CD4-positive, alpha-beta T cell treated with Interleukin-17A for 1 hour (primary cell): Measurements from ENCODE around the gene HEMK1.
A peak's percentile ranks its signal among the peaks of the same experiment; 100 is the strongest.

ENCODE experiments used
- DNase-seq: peaks from one replicate; pipeline ENCODE4 v3.0.0-alpha.2; 2020

Gene HEMK1

GRCh38 chr3:50545781-50546180 lies 23.5 kb upstream of the HEMK1 start:
- no peak for DNase-seq

- DNase-seq = no peak
These were observed 20.1 kb upstream of the HEMK1 start for GRCh38 chr3:50549226-50549625.

DNA sequence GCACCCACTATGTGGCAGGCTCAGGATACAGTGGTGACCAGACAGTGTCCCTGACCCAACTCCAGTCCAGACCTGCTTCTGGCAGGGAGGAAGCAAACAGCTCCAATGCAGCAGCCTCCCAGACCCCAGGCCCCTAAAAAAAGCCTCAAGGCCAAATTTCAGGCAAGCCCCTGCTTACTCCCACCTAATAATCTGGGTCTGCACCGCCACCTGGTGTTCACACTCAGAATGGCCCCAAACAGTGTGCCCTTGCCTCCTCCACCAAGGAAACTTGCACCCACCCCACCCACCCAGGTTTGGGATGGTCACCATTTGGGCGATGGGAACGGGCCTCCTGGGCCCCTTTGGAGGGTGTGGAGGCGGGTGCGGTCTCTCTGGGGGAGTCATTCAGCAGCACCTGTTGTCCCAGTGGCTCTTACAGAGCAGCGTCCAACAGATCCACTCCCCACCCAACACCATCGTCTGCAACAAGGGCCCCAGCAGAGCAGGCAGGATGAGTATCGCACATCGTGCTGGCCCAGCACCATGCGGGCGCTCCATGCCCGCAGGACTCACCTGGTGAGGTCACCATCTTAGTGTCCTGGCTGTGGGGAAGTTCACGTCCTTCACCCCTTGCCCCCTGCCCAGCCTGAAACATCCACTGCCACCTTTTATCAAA lies 19.1 kb upstream of the HEMK1 start:
- peak; percentile 73 for DNase-seq

GRCh38 chr3:50551054-50551659 lies 18.2 kb upstream of the HEMK1 start:
- no peak for DNase-seq

DNA sequence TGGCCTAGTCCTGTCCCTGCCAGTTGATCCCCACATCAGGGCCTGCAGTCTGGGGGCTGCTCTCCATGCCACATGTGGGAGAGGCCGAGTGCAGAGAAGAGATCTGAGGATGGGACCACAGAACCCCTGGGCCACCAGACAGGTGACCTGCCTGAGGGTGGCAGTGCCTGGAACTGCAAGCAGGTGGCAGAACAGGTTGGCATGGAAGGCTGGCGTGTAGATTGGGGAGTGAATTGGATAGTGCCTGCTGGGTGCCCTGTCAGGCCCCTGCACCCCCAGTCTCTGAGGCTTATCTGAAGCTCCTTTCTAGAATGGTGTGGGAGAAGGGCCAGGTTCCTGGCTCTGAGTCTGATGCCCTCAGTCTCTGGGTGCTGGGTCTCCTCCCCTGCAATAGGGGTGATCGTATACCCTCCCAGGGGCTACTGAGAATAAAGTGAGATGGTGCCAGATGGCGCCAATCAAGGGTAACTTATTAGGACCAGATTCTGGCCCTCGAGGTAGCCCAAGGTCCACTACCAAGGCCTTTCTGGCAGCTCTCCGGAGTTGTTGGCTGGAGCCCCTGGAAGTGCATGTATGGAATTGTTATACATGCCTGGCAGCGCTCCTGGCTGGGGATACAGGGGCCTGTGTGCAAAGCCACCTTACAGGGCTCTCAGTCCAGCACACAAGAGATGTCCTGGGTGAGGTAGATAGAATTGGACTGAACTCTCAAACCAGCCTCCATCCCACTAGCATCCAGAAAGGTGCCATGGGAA lies 17.5 kb upstream of the HEMK1 start:
- no peak for DNase-seq

DNA sequence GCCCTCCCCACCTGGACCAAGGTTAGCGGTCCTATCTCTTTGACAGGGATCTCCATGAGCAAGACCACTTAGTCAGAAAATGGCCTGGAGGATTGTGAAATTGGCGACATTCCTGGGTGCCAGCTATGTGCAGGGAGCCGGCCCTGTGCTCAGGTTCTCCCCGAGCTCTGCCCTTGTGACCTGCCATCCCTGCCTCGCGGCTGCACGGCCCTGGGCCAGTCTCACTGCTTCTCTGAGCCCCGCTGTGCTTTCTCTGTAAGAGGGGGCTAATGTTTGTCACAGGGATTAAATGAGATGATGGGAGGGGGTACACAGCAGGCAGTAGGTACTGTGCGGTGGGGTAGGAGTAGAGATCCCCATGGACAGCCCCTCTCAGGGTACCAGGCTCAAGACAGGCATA lies 16.7 kb upstream of the HEMK1 start:
- no peak for DNase-seq

DNA sequence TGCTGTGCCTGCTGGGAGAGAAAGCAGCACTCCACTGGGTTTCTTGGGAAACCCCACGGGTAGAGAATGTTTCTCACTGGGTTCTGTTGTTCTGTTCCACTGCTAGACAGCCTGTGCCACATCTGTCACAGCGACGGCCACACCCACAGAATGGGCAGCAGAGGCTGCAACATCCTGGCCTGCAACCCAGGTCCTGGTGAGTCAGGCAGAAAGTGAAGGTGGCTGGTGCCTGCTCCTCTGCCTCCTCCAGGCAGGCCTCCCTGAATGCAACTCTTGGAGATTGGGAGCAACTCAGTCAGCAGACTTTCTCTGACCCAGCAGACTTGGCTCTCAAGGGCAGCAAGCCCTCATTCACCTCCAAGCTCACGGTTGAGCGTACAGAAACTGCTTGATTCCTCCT lies 14.8 kb upstream of the HEMK1 start:
- no peak for DNase-seq

GRCh38 chr3:50557106-50557505 lies 12.2 kb upstream of the HEMK1 start:
- DNase-seq = no peak

DNA sequence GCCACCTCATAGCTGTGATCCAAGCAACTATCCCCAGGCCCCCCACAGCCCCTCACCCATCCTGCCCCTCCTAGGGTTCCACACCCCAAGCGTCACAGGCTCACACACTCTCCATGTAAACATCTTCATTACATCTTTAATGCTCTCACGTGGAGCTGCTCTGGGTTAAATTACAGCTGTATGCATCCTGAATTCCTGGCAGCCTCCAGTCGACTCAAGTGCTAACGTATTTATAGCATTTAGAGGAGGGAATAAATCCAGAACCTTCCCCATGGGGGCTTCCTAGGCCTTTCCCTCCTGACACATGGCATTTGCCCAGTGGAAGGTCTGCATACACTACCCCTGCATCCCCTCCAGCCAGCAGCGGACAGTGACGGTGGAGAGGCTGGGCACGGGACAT lies 11.4 kb upstream of the HEMK1 start:
- no peak for DNase-seq

GRCh38 chr3:50559702-50560101 lies 9.6 kb upstream of the HEMK1 start:
- no peak for DNase-seq

DNA sequence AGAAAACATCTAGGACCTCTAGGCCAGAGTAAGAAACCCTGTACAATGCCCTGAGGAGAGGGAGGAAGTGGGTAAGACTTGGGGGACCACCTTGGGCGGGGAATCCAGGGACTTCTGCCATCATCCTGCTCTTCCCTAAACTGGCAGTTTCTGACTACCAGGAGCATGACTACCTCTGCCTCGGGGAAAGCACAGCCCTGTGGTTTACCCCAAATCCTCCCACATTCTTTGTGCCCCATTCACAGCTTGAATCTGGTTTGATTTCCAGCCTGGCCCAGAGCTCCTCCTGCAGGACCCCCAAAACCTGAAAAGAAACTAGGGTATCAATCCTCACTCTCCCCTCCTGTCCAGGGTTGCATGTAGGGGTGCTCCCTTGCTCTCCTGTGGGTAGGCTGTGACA lies 6.5 kb upstream of the HEMK1 start:
- no peak for DNase-seq

DNA sequence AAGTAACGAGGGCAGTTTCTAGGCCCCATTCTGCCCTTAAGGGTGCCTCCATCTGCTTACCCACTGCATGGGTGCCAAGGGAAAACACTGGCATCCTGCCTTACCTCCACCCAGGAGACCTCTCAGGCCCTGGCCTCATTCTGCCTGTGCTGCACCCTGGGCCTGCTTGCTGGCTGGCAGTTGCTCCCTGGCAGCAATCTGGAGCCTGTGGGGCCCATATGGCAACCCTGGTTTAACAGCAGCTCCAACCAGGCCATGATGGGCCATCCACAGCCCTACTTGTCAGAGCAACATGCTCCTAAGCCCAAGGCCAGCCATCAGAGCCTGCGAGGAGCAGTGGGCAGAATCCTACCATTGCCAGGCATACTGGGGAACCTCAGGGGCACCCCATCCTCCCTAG lies 5.5 kb upstream of the HEMK1 start:
- DNase-seq = no peak

DNA sequence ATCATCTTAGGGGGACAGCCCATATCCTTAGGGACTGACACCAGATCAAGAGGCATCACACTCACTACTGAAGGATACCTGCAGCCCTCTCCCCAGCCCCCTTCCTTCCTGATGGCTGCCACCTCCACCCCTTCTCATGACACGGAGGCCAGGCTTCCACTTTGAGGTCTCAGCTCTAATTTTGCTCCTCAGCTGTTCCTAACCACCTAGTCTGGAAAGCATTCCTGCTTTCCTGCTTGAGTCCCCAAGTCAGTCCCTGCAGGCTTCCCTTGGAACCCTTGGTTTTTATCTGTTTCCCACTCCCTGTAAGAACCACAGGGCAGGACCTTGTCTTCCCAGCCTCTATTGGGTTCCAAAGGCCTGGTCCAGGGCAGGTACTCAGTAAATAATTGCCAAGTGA lies 5.0 kb upstream of the HEMK1 start:
- no peak for DNase-seq

- no peak for DNase-seq
These were observed 2.3 kb upstream of the HEMK1 start for GRCh38 chr3:50567011-50567385.

- DNase-seq = peak; percentile 96
These were observed 1.7 kb upstream of the HEMK1 start, which contains the start of gene C3orf18 for GRCh38 chr3:50567386-50568167. Gene C3orf18 (minus strand): TSS chr3:50567747. CDS start chr3:50565699, 2,048 bp downstream.

GRCh38 chr3:50570508-50571279 lies 1.4 kb downstream of the HEMK1 start:
- no peak for DNase-seq

DNA sequence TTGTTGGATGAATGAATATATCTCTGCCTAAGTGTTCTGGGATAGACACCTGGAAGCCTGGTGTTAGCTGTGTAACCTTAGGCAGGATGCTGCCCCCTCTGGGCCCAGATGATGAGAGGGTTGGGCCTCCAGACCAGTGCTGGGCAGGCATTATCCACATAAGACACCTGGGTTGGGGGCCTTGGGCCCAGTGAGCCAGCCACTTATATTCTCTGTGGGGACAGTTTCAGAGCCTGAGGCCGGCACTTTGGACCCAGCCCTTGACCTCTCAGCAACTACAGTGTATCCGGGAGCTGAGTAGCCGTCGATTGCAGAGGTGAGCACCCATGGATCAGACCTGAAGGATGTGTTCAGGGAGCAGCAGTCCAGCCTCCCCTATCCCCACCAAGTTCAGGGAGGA lies 2.2 kb downstream of the HEMK1 start:
- DNase-seq = no peak

GRCh38 chr3:50572158-50572557 lies 2.8 kb downstream of the HEMK1 start:
- DNase-seq = peak; percentile 88

DNA sequence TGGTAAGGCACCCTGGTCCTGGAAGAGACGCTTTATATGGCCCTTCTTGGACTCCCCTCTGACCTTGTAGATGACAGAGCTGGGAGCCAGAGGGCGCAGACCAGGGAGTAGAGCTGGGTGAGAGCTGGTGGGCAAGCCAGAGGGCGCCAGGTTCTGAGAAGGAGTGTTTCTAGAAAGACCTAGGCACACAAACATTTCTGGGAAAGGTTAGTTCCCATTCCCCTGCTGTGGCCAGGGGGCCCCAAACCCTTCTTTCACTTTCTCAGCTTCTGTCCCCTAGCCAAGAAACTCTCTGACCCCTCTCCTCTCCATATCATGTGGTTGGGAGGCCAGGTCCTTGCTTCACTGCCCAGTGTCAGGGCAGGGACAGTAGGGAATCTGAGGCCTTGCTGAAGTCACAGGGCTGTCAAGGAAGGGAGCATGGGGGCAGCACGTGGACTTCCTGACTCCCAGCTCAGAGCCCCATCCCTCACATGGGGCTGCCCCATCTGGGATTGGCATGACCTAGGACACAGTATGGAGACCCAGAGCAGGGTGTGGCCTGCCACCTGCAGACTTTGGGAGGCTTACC lies 3.6 kb downstream of the HEMK1 start:
- DNase-seq = no peak

DNA sequence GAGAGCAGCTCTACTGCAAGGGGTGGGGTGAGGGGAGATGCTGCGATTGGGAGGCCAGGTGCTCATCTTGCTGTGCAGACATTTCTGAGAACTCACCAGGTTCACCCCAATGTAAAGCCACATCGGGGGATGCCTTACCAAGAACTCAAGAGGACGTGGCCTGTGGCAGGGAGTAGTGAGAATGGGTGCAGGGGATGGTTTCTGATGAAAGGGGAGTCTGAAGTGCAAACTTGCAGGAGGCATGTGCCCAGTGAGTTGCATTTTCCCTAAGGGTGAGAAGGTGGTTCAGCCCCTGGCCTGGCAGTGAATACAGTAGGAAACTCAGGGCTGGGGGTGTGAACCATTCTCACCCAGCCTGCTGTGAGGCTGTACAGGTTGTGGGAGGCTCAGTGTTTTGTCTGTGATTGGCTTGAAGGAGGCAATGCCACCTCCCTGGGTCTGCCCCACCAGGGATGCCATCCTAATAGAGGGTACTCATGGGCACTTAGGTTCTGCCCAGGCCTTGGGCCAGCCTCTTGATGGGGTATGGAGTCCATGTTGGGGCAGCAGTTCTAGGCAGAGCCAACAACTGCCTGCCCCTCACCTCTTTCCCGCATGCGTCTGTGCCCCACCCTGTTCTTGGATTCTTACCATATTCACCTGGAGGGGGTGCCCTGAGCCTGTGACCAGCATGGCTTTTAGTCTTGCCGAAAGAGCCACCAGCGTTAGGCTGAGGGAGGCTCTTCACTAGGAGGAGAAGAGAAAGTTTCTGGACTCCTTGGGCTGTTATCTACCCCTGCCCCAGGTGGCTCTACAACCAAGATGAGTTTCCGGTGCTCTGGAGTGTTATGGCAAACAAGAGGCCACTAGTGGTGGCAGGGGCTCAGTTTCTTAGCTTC lies 4.5 kb downstream of the HEMK1 start:
- DNase-seq = peak; percentile 72

DNA sequence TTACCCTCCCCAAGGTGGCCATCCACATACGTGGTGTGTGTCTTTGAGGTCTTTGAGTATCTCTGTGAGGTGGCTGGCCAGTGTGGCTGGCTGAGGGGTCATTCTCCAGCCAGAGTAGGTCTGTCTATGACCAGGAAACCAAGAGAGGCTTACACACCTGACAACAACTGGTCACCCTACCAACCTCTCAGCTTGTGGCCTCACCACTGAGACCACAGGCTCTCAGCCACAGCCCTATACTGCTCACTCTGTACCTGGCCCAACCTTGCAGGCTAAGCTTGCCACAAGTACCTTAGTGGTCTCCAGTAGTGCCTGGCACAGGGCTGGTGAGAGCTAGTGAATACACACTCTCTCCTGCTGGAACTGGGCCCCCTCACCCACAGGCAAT lies 5.1 kb downstream of the HEMK1 start:
- no peak for DNase-seq
